SK-N-SH (cell line): ENCODE results near the gene PGS1. TPM values are rescaled to one million over a fixed set of nuclear protein-coding genes. Genes with fewer than 3 reads are reported as not detected.

Source experiments
- CTCF ChIA-PET: fragments of 300-600, 350-600 bp; formaldehyde crosslinking; extraction: SDS; loops from one replicate; lab custom pipeline; 2021; lab: Yijun Ruan, JAX
- POLR2A ChIA-PET: fragments of 350-600 bp; sonication (Branson Sonifier 250); formaldehyde crosslinking; extraction: SDS; loops from one replicate; lab custom pipeline; 2020; ENCODE audit warnings: antibody characterized with exemption, inconsistent platforms; lab: Yijun Ruan, JAX
- DNase-seq: peaks from one replicate; pipeline ENCODE4 v3.0.0; 2012
- H2AFZ ChIP-seq: fragments of 200-600 bp; sonication (generic); 2 replicates; pipeline ENCODE4 v1.8.1; 2016; ENCODE audit warnings: antibody characterized with exemption, mild to moderate bottlenecking, low read depth
- H3F3A ChIP-seq: fragments of 200-600 bp; sonication (generic); replicated peaks from 2 replicates; pipeline ENCODE3; 2016; ENCODE audit warnings: antibody characterized with exemption, mild to moderate bottlenecking; ENCODE audit not compliant: insufficient read depth
- H3K27ac ChIP-seq, 2 experiments: fragments of 200-500 bp in 1 of 2; fragments of 200-600 bp in 1 of 2; sonication (Bioruptor generic) in 1 of 2; sonication (generic), shearing (Covaris generic) in 1 of 2; 2 replicates each; pipeline versions ENCODE4 v1.5.1 to v1.6.1; 2014 to 2016; ENCODE audit warnings: low read depth in 2 of 2, inconsistent platforms in 1 of 2, low read length in 1 of 2, mild to moderate bottlenecking in 1 of 2, mixed read lengths in 1 of 2
- H3K27me3 ChIP-seq: fragments of 200-600 bp; sonication (generic), shearing (Covaris generic); 2 replicates; pipeline ENCODE4 v1.6.1; 2016; ENCODE audit warnings: mixed run types; ENCODE audit not compliant: insufficient read depth
- H3K36me3 ChIP-seq, 2 experiments: fragments of 200-500 bp in 1 of 2; fragments of 200-600 bp in 1 of 2; sonication (Bioruptor generic) in 1 of 2; sonication (generic) in 1 of 2; replicated peaks in 1 of 2; 2 replicates each; pipeline versions ENCODE3 to v1.5.1; 2014 to 2016; ENCODE audit warnings: low read length in 1 of 2, mild to moderate bottlenecking in 1 of 2; ENCODE audit not compliant: insufficient read depth in 2 of 2, control insufficient read depth in 1 of 2
- H3K4me1 ChIP-seq, 2 experiments: fragments of 200-500 bp in 1 of 2; fragments of 200-600 bp in 1 of 2; sonication (Bioruptor generic) in 1 of 2; sonication (generic), shearing (Covaris generic) in 1 of 2; 2 replicates each; pipeline versions ENCODE4 v1.5.1 to v1.6.1; 2014 to 2016; ENCODE audit warnings: low read depth in 1 of 2, low read length in 1 of 2, mixed run types in 1 of 2; ENCODE audit not compliant: insufficient read depth in 2 of 2, control insufficient read depth in 1 of 2
- H3K4me2 ChIP-seq: fragments of 200-600 bp; sonication (generic), shearing (Covaris generic); 2 replicates; pipeline ENCODE4 v1.6.1; 2017; ENCODE audit warnings: mixed run types
- H3K4me3 ChIP-seq, 2 experiments: fragments of 200-500 bp in 1 of 2; fragments of 200-600 bp in 1 of 2; sonication (Bioruptor generic) in 1 of 2; sonication (generic), shearing (Covaris generic) in 1 of 2; 2 replicates each; pipeline versions ENCODE4 v1.5.1 to v1.8.1; 2014 to 2016; ENCODE audit warnings: low read depth in 2 of 2, inconsistent platforms in 1 of 2, low read length in 1 of 2, mild to moderate bottlenecking in 1 of 2, mixed read lengths in 1 of 2, moderate library complexity in 1 of 2
- H3K79me2 ChIP-seq: fragments of 200-600 bp; sonication (generic); 2 replicates; pipeline ENCODE4 v1.8.1; 2017; ENCODE audit warnings: mild to moderate bottlenecking; ENCODE audit not compliant: insufficient read depth
- H3K9ac ChIP-seq: fragments of 200-600 bp; sonication (generic); 2 replicates; pipeline ENCODE4 v1.6.1; 2017; ENCODE audit warnings: mixed run types
- H3K9me2 ChIP-seq: fragments of 200-600 bp; sonication (generic); 2 replicates; pipeline ENCODE4 v1.6.1; 2017; ENCODE audit warnings: mixed run types
- H3K9me3 ChIP-seq: fragments of 200-600 bp; sonication (generic); 2 replicates; pipeline ENCODE4 v1.6.1; 2017; ENCODE audit warnings: mixed run types, mild to moderate bottlenecking, moderate library complexity
- H4K20me1 ChIP-seq: fragments of 200-600 bp; sonication (generic); 2 replicates; pipeline ENCODE4 v1.6.1; 2017; ENCODE audit warnings: mild to moderate bottlenecking, mixed run types; ENCODE audit not compliant: insufficient read depth
- ELF1 ChIP-seq: IDR thresholded peaks from 2 replicates; pipeline ENCODE4 v1.4.0; 2012
- FOSL2 ChIP-seq: IDR thresholded peaks from 2 replicates; pipeline ENCODE4 v1.4.0; 2012; ENCODE audit warnings: low read depth, mild to moderate bottlenecking, moderate library complexity, borderline replicate concordance
- FOXM1 ChIP-seq: IDR thresholded peaks from 2 replicates; pipeline ENCODE4 v1.4.0; 2012; ENCODE audit warnings: low read depth, mild to moderate bottlenecking
- GABPA ChIP-seq: IDR thresholded peaks from 2 replicates; pipeline ENCODE4 v1.4.0; 2012; ENCODE audit warnings: low read depth, mild to moderate bottlenecking
- GATA2 ChIP-seq: sonication (generic); formaldehyde crosslinking; IDR thresholded peaks from 2 replicates; pipeline ENCODE4 v1.5.0; 2020; ENCODE audit warnings: mild to moderate bottlenecking, missing genetic modification reagents
- IRF3 ChIP-seq: fragments of 150-350 bp; IDR thresholded peaks from 2 replicates; pipeline ENCODE4 v1.6.1; 2016; ENCODE audit warnings: mild to moderate bottlenecking, low read depth, low read length
- JUND ChIP-seq: IDR thresholded peaks from 2 replicates; pipeline ENCODE4 v1.4.0; 2012
- MEF2A ChIP-seq: IDR thresholded peaks from 2 replicates; pipeline ENCODE4 v1.4.0; 2012; ENCODE audit warnings: low read depth, borderline replicate concordance
- MXI1 ChIP-seq: IDR thresholded peaks from 2 replicates; pipeline ENCODE4 v1.6.1; 2012; ENCODE audit warnings: mild to moderate bottlenecking, low read depth, low read length, improper control_type of control experiment
- NFIC ChIP-seq: IDR thresholded peaks from 2 replicates; pipeline ENCODE4 v1.4.0; 2012; ENCODE audit warnings: borderline replicate concordance
- RCOR1 ChIP-seq: fragments of 150-350 bp; IDR thresholded peaks from 2 replicates; pipeline ENCODE4 v1.6.1; 2017; ENCODE audit warnings: antibody characterized with exemption, low read length
- RXRA ChIP-seq: IDR thresholded peaks from 2 replicates; pipeline ENCODE4 v1.4.0; 2012; ENCODE audit warnings: low read depth, mild to moderate bottlenecking, borderline replicate concordance
- SMC3 ChIP-seq: IDR thresholded peaks from 2 replicates; pipeline ENCODE4 v1.6.1; 2012; ENCODE audit warnings: low read depth, low read length, improper control_type of control experiment
- TAF1 ChIP-seq: IDR thresholded peaks from 2 replicates; pipeline ENCODE4 v1.6.1; 2012; ENCODE audit warnings: low read depth, mild to moderate bottlenecking, low read length, moderate library complexity, borderline replicate concordance
- WGBS: methylation state at CpG from one replicate; pipeline ENCODE4 v1.1.6; 2017; ENCODE audit warnings: low lambda C conversion rate; 5-methylcytosine and 5-hydroxymethylcytosine counted together
- polyA plus RNA-seq, 3 experiments: library from polyadenylated mRNA; depleted of rRNA; stranded (reverse); fragments of >200 nt; gene quantifications; 2 replicates each; pipeline ENCODE4 v1.2.3, GENCODE V29; 2012
- TF ChIP-seq, protein P1 (sequence below): fragments of 150-350 bp; IDR thresholded peaks from 2 replicates; pipeline ENCODE4 v1.6.1; 2017; ENCODE audit warnings: antibody characterized with exemption, low read length, low read depth, borderline replicate concordance
- TF ChIP-seq, protein P2 (sequence below): IDR thresholded peaks from 2 replicates; pipeline ENCODE4 v1.6.1; 2012; ENCODE audit warnings: mild to moderate bottlenecking, low read depth, low read length, moderate library complexity
- TF ChIP-seq, protein P3 (sequence below): IDR thresholded peaks from 2 replicates; pipeline ENCODE4 v1.4.0; 2012; ENCODE audit warnings: low read depth, borderline replicate concordance

The PGS1 gene
- polyA plus RNA-seq, 1 of the 3 experiments (the other 2 are of a cell fraction), result 88.4 TPM

- 72% methylated on average over 7 of the region's 7 CpGs for WGBS
- TF ChIP-seq SMC3, result no peak
- TF ChIP-seq FOSL2, result no peak
- TF ChIP-seq, protein P1, sequence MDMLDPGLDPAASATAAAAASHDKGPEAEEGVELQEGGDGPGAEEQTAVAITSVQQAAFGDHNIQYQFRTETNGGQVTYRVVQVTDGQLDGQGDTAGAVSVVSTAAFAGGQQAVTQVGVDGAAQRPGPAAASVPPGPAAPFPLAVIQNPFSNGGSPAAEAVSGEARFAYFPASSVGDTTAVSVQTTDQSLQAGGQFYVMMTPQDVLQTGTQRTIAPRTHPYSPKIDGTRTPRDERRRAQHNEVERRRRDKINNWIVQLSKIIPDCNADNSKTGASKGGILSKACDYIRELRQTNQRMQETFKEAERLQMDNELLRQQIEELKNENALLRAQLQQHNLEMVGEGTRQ, result no peak
- no peak for TF ChIP-seq TAF1
- TF ChIP-seq RXRA, result no peak
- no peak for TF ChIP-seq IRF3
- TF ChIP-seq, protein P2, sequence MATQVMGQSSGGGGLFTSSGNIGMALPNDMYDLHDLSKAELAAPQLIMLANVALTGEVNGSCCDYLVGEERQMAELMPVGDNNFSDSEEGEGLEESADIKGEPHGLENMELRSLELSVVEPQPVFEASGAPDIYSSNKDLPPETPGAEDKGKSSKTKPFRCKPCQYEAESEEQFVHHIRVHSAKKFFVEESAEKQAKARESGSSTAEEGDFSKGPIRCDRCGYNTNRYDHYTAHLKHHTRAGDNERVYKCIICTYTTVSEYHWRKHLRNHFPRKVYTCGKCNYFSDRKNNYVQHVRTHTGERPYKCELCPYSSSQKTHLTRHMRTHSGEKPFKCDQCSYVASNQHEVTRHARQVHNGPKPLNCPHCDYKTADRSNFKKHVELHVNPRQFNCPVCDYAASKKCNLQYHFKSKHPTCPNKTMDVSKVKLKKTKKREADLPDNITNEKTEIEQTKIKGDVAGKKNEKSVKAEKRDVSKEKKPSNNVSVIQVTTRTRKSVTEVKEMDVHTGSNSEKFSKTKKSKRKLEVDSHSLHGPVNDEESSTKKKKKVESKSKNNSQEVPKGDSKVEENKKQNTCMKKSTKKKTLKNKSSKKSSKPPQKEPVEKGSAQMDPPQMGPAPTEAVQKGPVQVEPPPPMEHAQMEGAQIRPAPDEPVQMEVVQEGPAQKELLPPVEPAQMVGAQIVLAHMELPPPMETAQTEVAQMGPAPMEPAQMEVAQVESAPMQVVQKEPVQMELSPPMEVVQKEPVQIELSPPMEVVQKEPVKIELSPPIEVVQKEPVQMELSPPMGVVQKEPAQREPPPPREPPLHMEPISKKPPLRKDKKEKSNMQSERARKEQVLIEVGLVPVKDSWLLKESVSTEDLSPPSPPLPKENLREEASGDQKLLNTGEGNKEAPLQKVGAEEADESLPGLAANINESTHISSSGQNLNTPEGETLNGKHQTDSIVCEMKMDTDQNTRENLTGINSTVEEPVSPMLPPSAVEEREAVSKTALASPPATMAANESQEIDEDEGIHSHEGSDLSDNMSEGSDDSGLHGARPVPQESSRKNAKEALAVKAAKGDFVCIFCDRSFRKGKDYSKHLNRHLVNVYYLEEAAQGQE, result no peak
- TF ChIP-seq MXI1, result no peak
- no peak for TF ChIP-seq GATA2
- TF ChIP-seq NFIC, result no peak
- TF ChIP-seq, all 33 proteins: peak for 0
These were observed 91.0 kb downstream of the PGS1 start for GRCh38 chr17:78469443-78469842.

GRCh38 chr17:78471635-78472034, 93.2 kb downstream of the PGS1 start:
- H3K9ac ChIP-seq, result no peak overlapping the region
- POLR2A ChIA-PET, result interaction anchor here (0.5 kb wide), 1 partner anchor 24 kb away, joined by 3 read pairs; no protein-coding TSS in a partner anchor
- peaks cover 19% of the 10 kb centered on the region; the same call in 1 of the 2 replicates for H3K27me3 ChIP-seq
- TF ChIP-seq MEF2A (no peak), RCOR1 (no peak), GABPA (no peak), JUND (no peak), ELF1 (no peak), FOXM1 (no peak)
- TF ChIP-seq, protein P3, sequence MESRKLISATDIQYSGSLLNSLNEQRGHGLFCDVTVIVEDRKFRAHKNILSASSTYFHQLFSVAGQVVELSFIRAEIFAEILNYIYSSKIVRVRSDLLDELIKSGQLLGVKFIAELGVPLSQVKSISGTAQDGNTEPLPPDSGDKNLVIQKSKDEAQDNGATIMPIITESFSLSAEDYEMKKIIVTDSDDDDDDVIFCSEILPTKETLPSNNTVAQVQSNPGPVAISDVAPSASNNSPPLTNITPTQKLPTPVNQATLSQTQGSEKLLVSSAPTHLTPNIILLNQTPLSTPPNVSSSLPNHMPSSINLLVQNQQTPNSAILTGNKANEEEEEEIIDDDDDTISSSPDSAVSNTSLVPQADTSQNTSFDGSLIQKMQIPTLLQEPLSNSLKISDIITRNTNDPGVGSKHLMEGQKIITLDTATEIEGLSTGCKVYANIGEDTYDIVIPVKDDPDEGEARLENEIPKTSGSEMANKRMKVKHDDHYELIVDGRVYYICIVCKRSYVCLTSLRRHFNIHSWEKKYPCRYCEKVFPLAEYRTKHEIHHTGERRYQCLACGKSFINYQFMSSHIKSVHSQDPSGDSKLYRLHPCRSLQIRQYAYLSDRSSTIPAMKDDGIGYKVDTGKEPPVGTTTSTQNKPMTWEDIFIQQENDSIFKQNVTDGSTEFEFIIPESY, result no peak
- H3K4me2 ChIP-seq, result no peak overlapping the region
- H3K9me2 ChIP-seq, result no peaks in the 10 kb centered on the region
- H3K36me3 ChIP-seq, result no peaks in the 10 kb centered on the region
- CTCF ChIA-PET, result interaction anchor here (1.2 to 2.3 kb wide), 2 partner anchors 26 kb away, joined by 3 to 6 read pairs; no protein-coding TSS in a partner anchor
- H4K20me1 ChIP-seq, result no peaks in the 10 kb centered on the region
- WGBS, result 80% methylated on average over 12 of the region's 12 CpGs
- no peak for DNase-seq
- H3F3A ChIP-seq, result no peaks in the 10 kb centered on the region
- H3K9me3 ChIP-seq, result no peaks in the 10 kb centered on the region
- H3K4me3 ChIP-seq, result no peak overlapping the region
- H3K79me2 ChIP-seq, result no peaks in the 10 kb centered on the region
- H3K27ac ChIP-seq, result no peak overlapping the region
- no peak overlapping the region for H2AFZ ChIP-seq
- H3K4me1 ChIP-seq, result peaks cover 0 to 3% of the 10 kb centered on the region in 2 experiments; a peak in 1 of 4 replicates

More at GRCh38 chr17:78469443-78469842, 91.0 kb downstream of the PGS1 start:
- 0 out of 2 replicates have a peak, but pooled peaks cover 10% of the 10 kb centered on the region for H3K27me3 ChIP-seq
- DNase-seq, result no peak
- ChIA-PET CTCF (no interaction called here), POLR2A (no interaction called here)
- no peak overlapping the region for H3K27ac ChIP-seq
- no peaks in the 10 kb centered on the region for H3K79me2 ChIP-seq
- H3F3A ChIP-seq, result no peaks in the 10 kb centered on the region
- no peaks in the 10 kb centered on the region for H3K9me3 ChIP-seq
- no peaks in the 10 kb centered on the region for H3K9me2 ChIP-seq
- H3K4me1 ChIP-seq, result peaks cover 0 to 3% of the 10 kb centered on the region in 2 experiments; a peak in 1 of 4 replicates
- H3K36me3 ChIP-seq, result no peaks in the 10 kb centered on the region
- no peak overlapping the region for H3K4me2 ChIP-seq
- H3K4me3 ChIP-seq, result no peak overlapping the region
- no peak overlapping the region for H2AFZ ChIP-seq
- H3K9ac ChIP-seq, result no peak overlapping the region
- H4K20me1 ChIP-seq, result no peaks in the 10 kb centered on the region
